Pancreas (tissue), 10 donors: Measurements from ENCODE around the gene COQ8A. TPM values are rescaled to one million over a fixed set of nuclear protein-coding genes. Genes with fewer than 3 reads are reported as not detected.

ENCODE experiments used
- ATAC-seq, 4 donors: fragments of 200-7000 bp; cut with Tn5 transposase; one replicate each; pipeline versions ENCODE4 v1.8.0 to v1.9.1; 2020; ENCODE audit warnings: mild to moderate bottlenecking in 4 of 4, moderate library complexity in 4 of 4
- DNase-seq, 6 donors: peaks; one replicate each; pipeline ENCODE4 v3.0.0-alpha.2; 2020
- FAIRE-seq: peaks from 2 replicates; lab custom pipeline; 2012; peaks lifted over from hg19 to GRCh38; lab: Jason Lieb, UNC
- H3K27ac ChIP-seq, 4 donors: fragments of 200-600 bp; sonication (generic); 1 replicate in 3 of 4; 2 replicates in 1 of 4; pipeline versions ENCODE4 v1.5.0 to v1.8.0; 2020
- H3K27me3 ChIP-seq, 4 donors: fragments of 200-600 bp; one replicate each; pipeline ENCODE4 v1.8.0; 2021
- H3K36me3 ChIP-seq, 3 donors: fragments of 200-600 bp; sonication (generic) in 1 of 3; one replicate each; pipeline versions ENCODE4 v1.5.0 to v1.8.0; 2020 to 2021
- H3K4me1 ChIP-seq, 3 donors: fragments of 200-600 bp; one replicate each; pipeline ENCODE4 v1.8.0; 2021
- H3K4me3 ChIP-seq, 4 donors: fragments of 200-600 bp; sonication (generic) in 2 of 4; one replicate each; pipeline versions ENCODE4 v1.5.0 to v1.8.0; 2020 to 2021
- H3K9me3 ChIP-seq, 4 donors: fragments of 200-600 bp; one replicate each; pipeline ENCODE4 v1.8.0; 2021
- CTCF ChIP-seq, 4 donors: fragments of 200-600 bp; sonication (generic) in 3 of 4; IDR thresholded peaks; one replicate each; pipeline versions ENCODE4 v1.5.0 to v1.8.0; 2021; ENCODE audit warnings: antibody characterized with exemption in 4 of 4
- WGBS, 2 donors: extraction: QIAGEN DNeasy Blood & Tissue Kit; methylation state at CpG; one replicate each; pipeline ENCODE4 v1.1.7; 2013; 5-methylcytosine and 5-hydroxymethylcytosine counted together
- intact Hi-C, 3 donors: fragments of 100-400 bp; cut with DNase I; formaldehyde crosslinking; loops; one replicate each; pipeline versions ENCODE4 v1.11.1 to v1.14.2; 2022
- polyA plus RNA-seq, 2 donors: library from polyadenylated mRNA; stranded (reverse); fragments of 200-250 nt; gene quantifications; one replicate each; pipeline ENCODE4 v1.2.3, GENCODE V29; 2013
- total RNA-seq, 6 donors: library from RNA; stranded (reverse); fragmentation: NEBNext Ultra II Directional in 4 of 6; extraction: Animal tissue kit (Norgen Biotek cat#: 25700) in 4 of 6; gene quantifications; one replicate each; pipeline versions ENCODE4 v1.2.1 to v1.2.4, GENCODE V29; 2021 to 2023
- donor health status: healthy with polysubstance abuse.
- donor health status: DM: no; HTN: no; CAD: no; lungs with moderate emphysema.
- donor health status: DM: no; HTN: no; CAD: no.
- donor health status: control.
- donor health status: control.
- donor health status: Bipolar disorder and iron deficiency.
- donor health status: DM: yes; HTN: yes; CAD: no.
- donor health status: DM: no; HTN: no; CAD: no.
- donor health status: DM: no; HTN: no; CAD: no.
- donor health status: DM: yes; HTN: yes; CAD: no.

COQ8A gene
- total and polyA plus RNA-seq, 8 donors: 61.2 to 169 (median 92.5) TPM

- no peak overlapping the region for H3K4me3 ChIP-seq
- H3K36me3 ChIP-seq: peaks cover 0 to 25% (median 6%) of the 10 kb centered on the region in 3 donors
- no peak for ATAC-seq
- intact Hi-C loops: no loop called here
- no peaks in the 10 kb centered on the region for H3K9me3 ChIP-seq
- no peak for DNase-seq
- H3K27ac ChIP-seq: no peak overlapping the region
- 84 to 87% methylated on average over 5 of the region's 5 CpGs for WGBS, 2 donors
- no peak for FAIRE-seq
- TF ChIP-seq CTCF (IDR thresholded peaks at IDR 0.05): no peak
- H3K27me3 ChIP-seq: no peaks in the 10 kb centered on the region
- no peaks in the 10 kb centered on the region for H3K4me1 ChIP-seq
Measured at GRCh38 chr1:226960256-226960655, 20.2 kb downstream of the COQ8A start.

- H3K9me3 ChIP-seq: no peaks in the 10 kb centered on the region
- no peak for DNase-seq
- ATAC-seq: no peak
- no peak for FAIRE-seq
- intact Hi-C loops: no loop called here
- H3K4me1 ChIP-seq: no peaks in the 10 kb centered on the region
- no peak overlapping the region for H3K27ac ChIP-seq
- WGBS, 2 donors: 92 to 93% methylated on average over 12 to 13 of the region's 13 CpGs
- H3K4me3 ChIP-seq: no peak overlapping the region
- no peaks in the 10 kb centered on the region for H3K27me3 ChIP-seq
- peaks cover 0 to 34% (median 12%) of the 10 kb centered on the region in 3 donors for H3K36me3 ChIP-seq
- TF ChIP-seq CTCF (IDR thresholded peaks at IDR 0.05): no peak
Measured at GRCh38 chr1:226960944-226961765, 21.1 kb downstream of the COQ8A start.

- Histone ChIP-seq H3K36me3 (peaks cover 0 to 50% (median 15%) of the 10 kb centered on the region in 3 donors), H3K27ac (no peak overlapping the region), H3K9me3 (no peaks in the 10 kb centered on the region), H3K27me3 (no peaks in the 10 kb centered on the region), H3K4me3 (no peak overlapping the region), H3K4me1 (no peaks in the 10 kb centered on the region)
- 88 to 92% methylated on average over 28 of the region's 28 CpGs for WGBS, 2 donors
- FAIRE-seq (no peak), DNase-seq (no peak), ATAC-seq (no peak)
- TF ChIP-seq CTCF (IDR thresholded peaks at IDR 0.05): no peak
- intact Hi-C loops: no loop called here
Measured at GRCh38 chr1:226962421-226963391, 22.6 kb downstream of the COQ8A start.

- Histone ChIP-seq H3K9me3 (no peaks in the 10 kb centered on the region), H3K36me3 (peaks cover 0 to 60% (median 15%) of the 10 kb centered on the region in 3 donors), H3K4me3 (no peak overlapping the region), H3K27ac (no peak overlapping the region), H3K27me3 (no peaks in the 10 kb centered on the region), H3K4me1 (no peaks in the 10 kb centered on the region)
- TF ChIP-seq CTCF (IDR thresholded peaks at IDR 0.05): no peak
- intact Hi-C loops: no loop called here
- FAIRE-seq: no peak
- WGBS, 2 donors: 69 to 76% methylated on average over 6 of the region's 6 CpGs
- DNase-seq: no peak
- ATAC-seq: peak in 1 of 4 donors; percentile 30
Measured at GRCh38 chr1:226964068-226964425, 24.0 kb downstream of the COQ8A start.
